Putamen (tissue), 1 donor: ENCODE measurements around the gene LDLRAD3.

ENCODE experiments used
- DNase-seq: peaks from one replicate; pipeline ENCODE4 v3.0.0-alpha.2; 2016; ENCODE audit warnings: low spot score

LDLRAD3 gene

GRCh38 chr11:36048496-36049247, 104.8 kb downstream of the LDLRAD3 start:
- DNase-seq, result no peak

- DNase-seq, result no peak
Measured at GRCh38 chr11:36051235-36052144, 107.6 kb downstream of the LDLRAD3 start.

- DNase-seq, result no peak
Measured at GRCh38 chr11:36053281-36053680, 109.4 kb downstream of the LDLRAD3 start.

- DNase-seq, result no peak
Measured at GRCh38 chr11:36053862-36054261, 110.0 kb downstream of the LDLRAD3 start.

- DNase-seq, result no peak
Measured at GRCh38 chr11:36054628-36055027, 110.8 kb downstream of the LDLRAD3 start.

- DNase-seq, result no peak
Measured at GRCh38 chr11:36056160-36056751, 112.4 kb downstream of the LDLRAD3 start.

GRCh38 chr11:36057379-36058042, 113.6 kb downstream of the LDLRAD3 start:
- DNase-seq, result no peak

GRCh38 chr11:36059660-36060059, 115.8 kb downstream of the LDLRAD3 start:
- DNase-seq, result no peak

- DNase-seq, result no peak
Measured at GRCh38 chr11:36060926-36061325, 117.1 kb downstream of the LDLRAD3 start.

GRCh38 chr11:36061471-36061870, 117.6 kb downstream of the LDLRAD3 start:
- DNase-seq, result no peak

- no peak for DNase-seq
Measured at GRCh38 chr11:36062796-36063365, 119.0 kb downstream of the LDLRAD3 start.

GRCh38 chr11:36065436-36065835, 121.6 kb downstream of the LDLRAD3 start:
- no peak for DNase-seq

GRCh38 chr11:36066891-36067290, 123.0 kb downstream of the LDLRAD3 start:
- DNase-seq, result no peak

- DNase-seq, result no peak
Measured at GRCh38 chr11:36069576-36070212, 125.8 kb downstream of the LDLRAD3 start.

GRCh38 chr11:36070213-36070953, 126.5 kb downstream of the LDLRAD3 start:
- no peak for DNase-seq

- no peak for DNase-seq
Measured at GRCh38 chr11:36070954-36071330, 127.1 kb downstream of the LDLRAD3 start.

GRCh38 chr11:36071917-36072500, 128.1 kb downstream of the LDLRAD3 start:
- no peak for DNase-seq

- DNase-seq, result peak; percentile 80
Measured at GRCh38 chr11:36073411-36074203, 129.7 kb downstream of the LDLRAD3 start.

- no peak for DNase-seq
Measured at GRCh38 chr11:36074941-36075431, 131.1 kb downstream of the LDLRAD3 start.
